Measurements from ENCODE around the gene PTPRK. TPM values are rescaled to one million over a fixed set of nuclear protein-coding genes. Genes with fewer than 3 reads are reported as not detected.

The PTPRK gene
- polyA plus RNA-seq, 10 donors, result 14.5 to 27.5 (median 18.0) TPM

DNA sequence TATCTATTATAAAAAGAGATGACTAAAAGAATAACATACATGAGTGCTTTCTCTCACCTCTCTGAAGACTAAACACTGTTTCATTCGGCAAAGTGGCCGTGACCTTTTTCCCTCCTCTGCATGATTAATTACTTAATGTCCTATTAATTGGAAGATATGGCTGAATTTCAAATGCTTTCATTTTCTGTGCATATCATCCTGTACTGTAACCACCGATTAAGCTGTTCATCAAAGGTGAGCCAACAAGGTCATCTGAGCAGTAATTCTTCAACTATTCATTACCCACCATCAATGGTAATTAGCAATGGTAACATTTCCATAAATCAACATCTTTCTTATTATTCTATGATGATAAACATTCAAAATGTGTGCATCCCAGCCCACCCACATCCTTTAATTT is 125.2 kb downstream of the PTPRK start:
- no peak for DNase-seq

- no peak for DNase-seq
Measured at GRCh38 chr6:128394167-128394566, 126.2 kb downstream of the PTPRK start.

DNA sequence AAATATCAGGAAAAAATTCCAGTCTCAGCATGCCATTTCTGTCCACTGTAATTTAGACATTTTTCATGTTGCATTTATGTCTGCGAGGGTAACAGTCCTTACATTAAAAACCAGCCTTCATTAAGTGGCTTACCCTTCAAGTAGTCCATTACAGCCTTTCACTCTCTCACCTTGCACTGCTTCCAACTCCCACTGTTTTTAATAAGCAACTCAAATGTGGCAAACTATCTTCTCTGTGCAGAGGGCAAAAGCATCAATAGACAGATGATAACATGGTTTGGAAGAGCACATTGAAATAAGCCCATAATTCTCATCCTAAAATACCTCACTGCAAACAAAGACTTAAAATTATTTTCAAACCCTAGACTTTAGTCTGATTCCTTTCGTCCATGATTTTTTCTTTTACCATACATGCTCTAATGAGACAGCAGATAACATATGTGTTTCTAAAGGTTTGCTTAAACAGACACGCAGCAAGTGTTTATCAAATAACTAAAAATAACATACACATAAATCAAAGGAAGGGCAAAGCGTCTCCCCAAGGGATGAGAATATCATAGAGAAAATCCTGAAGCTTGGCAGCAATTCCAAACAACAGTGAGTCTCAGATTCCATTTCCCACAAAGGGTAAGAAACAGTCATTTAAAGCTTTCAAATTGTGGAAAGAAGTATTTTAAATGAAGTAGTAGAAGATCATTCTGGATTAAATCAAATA is 130.4 kb downstream of the PTPRK start:
- DNase-seq, result peak in 1 of 3 donors; percentile 7

DNA sequence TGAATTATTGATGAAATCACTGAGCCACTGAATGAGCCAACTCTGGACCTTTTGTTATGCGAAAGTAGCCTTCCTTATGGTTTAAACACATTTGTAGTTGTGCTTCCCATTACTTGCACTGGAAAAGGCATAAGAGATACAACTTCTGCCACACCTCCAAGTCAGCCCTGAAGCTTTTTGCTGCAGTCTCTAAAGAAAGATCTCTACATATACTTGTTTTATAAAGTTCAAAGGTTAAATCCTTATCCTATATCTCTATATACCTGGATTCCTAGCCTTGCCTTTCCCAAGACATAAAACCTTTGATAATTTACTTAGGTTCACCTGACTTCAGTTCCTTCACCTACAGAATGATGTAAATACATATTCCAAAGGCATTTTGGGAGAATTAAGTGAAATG is 132.0 kb downstream of the PTPRK start:
- no peak for DNase-seq

- DNase-seq, result no peak
Measured at GRCh38 chr6:128380891-128381290, 139.5 kb downstream of the PTPRK start.

DNA sequence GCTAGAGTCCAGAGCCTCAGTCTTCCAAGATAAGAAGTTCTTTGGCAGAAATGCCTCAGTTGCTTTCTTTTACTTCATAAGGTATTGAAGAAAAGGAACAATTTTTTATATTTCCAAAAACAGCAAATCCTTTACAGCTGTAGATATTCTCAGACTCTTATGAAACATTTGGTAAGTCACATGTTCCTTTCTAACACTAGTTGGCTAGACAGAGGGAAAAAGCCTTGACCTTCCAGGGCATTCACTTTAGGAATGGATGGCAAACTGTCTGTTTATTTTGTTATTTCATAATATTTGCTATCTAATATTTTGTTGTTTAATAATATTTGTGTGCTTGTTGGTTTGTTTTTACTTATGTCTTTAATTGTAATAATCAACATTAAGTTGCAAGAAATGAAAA is 140.8 kb downstream of the PTPRK start:
- no peak for DNase-seq

- no peak for DNase-seq
Measured at GRCh38 chr6:128376952-128377503, 143.4 kb downstream of the PTPRK start.

DNA sequence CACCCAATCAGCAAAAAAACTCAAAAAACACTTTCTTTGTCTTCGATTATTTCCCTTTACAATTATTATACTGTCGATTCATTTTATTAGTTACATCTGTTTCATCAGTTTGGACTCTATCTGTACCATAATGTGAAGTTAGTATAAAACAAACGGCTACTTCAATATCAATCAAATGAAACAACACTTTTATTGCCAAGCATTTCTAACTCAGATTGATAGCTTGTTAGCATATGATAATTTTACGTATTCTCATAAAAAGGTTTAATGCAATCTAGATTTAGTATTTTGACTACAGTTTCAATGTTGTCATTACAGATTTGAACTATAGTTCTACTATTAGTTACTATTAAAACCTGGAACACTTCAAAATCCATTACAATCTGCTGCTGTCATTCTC is 149.3 kb downstream of the PTPRK start:
- no peak for DNase-seq

- peak; percentile 34 to 65 (median 49) for DNase-seq
Measured at GRCh38 chr6:128370072-128370471, 150.3 kb downstream of the PTPRK start.

GRCh38 chr6:128368213-128368944 is 152.0 kb downstream of the PTPRK start:
- no peak for DNase-seq

GRCh38 chr6:128367437-128367836 is 153.0 kb downstream of the PTPRK start:
- DNase-seq, result no peak

GRCh38 chr6:128365520-128366160 is 154.8 kb downstream of the PTPRK start:
- DNase-seq, result no peak

GRCh38 chr6:128364766-128365519 is 155.5 kb downstream of the PTPRK start:
- no peak for DNase-seq

GRCh38 chr6:128363020-128363813 is 157.2 kb downstream of the PTPRK start:
- no peak for DNase-seq

GRCh38 chr6:128361378-128361777 is 159.0 kb downstream of the PTPRK start:
- DNase-seq, result no peak

- no peak for DNase-seq
Measured at GRCh38 chr6:128358244-128358776, 162.1 kb downstream of the PTPRK start.

- no peak for DNase-seq
Measured at GRCh38 chr6:128357392-128358130, 162.8 kb downstream of the PTPRK start.

DNA sequence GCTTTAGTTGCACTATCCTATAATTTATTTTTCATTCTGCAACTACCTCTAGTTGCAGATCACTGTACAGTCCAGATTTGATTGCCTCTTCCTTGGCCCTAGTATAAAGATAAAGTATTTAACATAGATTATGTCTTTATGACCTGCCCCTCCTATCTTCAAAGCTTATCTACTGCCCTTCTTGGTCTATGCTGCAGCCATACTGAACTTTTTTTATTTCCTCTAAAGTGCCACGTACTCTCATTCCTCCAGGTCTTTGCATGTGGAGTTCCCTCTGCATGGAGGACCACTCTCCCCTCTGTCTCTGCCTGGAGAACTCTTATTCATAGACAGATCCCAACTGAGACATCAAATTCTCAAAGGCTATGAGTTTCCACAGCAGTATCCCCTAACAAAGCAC is 168.0 kb downstream of the PTPRK start:
- DNase-seq, result no peak

GRCh38 chr6:128351255-128351514 is 169.2 kb downstream of the PTPRK start:
- no peak for DNase-seq

Measured in muscle of back (tissue), 11 donors.